ENCODE results near the gene PBX3.

DNA sequence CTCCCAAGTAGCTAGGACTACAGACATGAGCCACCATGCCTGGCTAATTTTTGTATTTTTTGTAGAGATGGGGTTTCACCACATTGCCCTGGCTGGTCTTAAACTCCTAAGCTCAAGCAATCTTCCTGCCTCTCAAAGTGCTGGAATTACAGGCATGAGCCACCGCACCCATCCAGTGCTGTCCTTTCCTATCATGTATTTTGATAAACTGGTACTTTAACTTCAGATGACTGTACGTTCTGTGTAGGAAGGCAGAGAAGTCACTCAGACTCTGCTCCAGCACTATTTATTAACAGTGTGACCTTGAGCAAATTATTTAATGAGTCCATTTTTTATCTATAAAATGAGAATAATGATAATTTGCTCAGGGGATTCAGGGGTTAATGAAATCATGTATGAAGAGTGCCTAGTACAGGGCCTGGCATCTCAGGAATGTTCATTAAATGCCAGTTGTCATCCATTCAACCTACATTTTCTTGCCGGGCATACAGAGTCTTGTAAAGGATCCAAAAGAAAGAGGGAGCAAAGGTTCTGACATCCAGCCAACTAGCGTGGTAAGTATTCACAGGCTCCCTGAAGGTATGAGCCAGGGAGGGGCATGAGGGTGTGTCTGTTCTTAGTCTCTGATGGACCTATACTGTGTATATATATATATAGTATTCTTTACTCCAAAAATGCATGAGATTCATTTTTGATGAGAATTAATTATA, 201.9 kb downstream of the PBX3 start:
- TF ChIP-seq EZH2 (IDR thresholded peaks at IDR 0.05; ENCODE audit: insufficient read depth, poor library complexity, severe bottlenecking), result no peak
- no peak for TF ChIP-seq EZH2phosphoT487 (IDR thresholded peaks at IDR 0.05; ENCODE audit: insufficient read depth, low read depth)
